H1 (cell line): ENCODE results near the gene LTBP3. TPM values are rescaled to one million over a fixed set of nuclear protein-coding genes. Genes with fewer than 3 reads are reported as not detected.
A peak's percentile ranks its signal among the peaks of the same experiment; 100 is the strongest.

Experiments
- CTCF ChIA-PET: fragments of 300-600 bp; sonication (Branson Sonifier 250); formaldehyde crosslinking; loops from one replicate; lab custom pipeline; 2021; ENCODE audit not compliant: partially characterized antibody; lab: Charles Lee
- POLR2A ChIA-PET: fragments of 300-600 bp; sonication (Branson Sonifier 250); formaldehyde crosslinking; loops from one replicate; lab custom pipeline; 2021; ENCODE audit warnings: inconsistent platforms; ENCODE audit not compliant: partially characterized antibody; lab: Charles Lee
- DNase-seq, 2 experiments: peaks; one replicate each; pipeline versions ENCODE4 v3.0.0 to v3.0.0-alpha.2; 2010 to 2022; ENCODE audit warnings: low spot score in 2 of 2, low read depth in 1 of 2, mixed read lengths in 1 of 2
- FAIRE-seq: peaks from 2 replicates; lab custom pipeline; 2011; peaks lifted over from hg19 to GRCh38; lab: Jason Lieb, UNC
- H2AFZ ChIP-seq: 2 replicates; pipeline ENCODE4 v1.8.1; 2012; ENCODE audit warnings: low read length, inconsistent platforms
- H2AK5ac ChIP-seq: 2 replicates; pipeline ENCODE4 v1.6.1; 2013; ENCODE audit warnings: low read depth, low read length
- H2BK120ac ChIP-seq: replicated peaks from 2 replicates; pipeline ENCODE3; 2013; ENCODE audit warnings: low read depth, low read length, inconsistent platforms
- H2BK12ac ChIP-seq: 2 replicates; pipeline ENCODE4 v1.6.1; 2013; ENCODE audit warnings: low read depth, low read length
- H2BK15ac ChIP-seq: 2 replicates; pipeline ENCODE4 v1.6.1; 2013; ENCODE audit warnings: low read length
- H2BK20ac ChIP-seq: 2 replicates; pipeline ENCODE4 v1.6.1; 2013; ENCODE audit warnings: low read length
- H2BK5ac ChIP-seq: 2 replicates; pipeline ENCODE4 v1.6.1; 2013; ENCODE audit warnings: low read depth, low read length
- H3K14ac ChIP-seq: 2 replicates; pipeline ENCODE4 v1.6.1; 2013; ENCODE audit warnings: inconsistent platforms; ENCODE audit not compliant: insufficient read length
- H3K18ac ChIP-seq: 2 replicates; pipeline ENCODE4 v1.6.1; 2013; ENCODE audit warnings: low read length; ENCODE audit errors: extremely low read depth
- H3K23ac ChIP-seq: 2 replicates; pipeline ENCODE4 v1.6.1; 2013; ENCODE audit warnings: inconsistent platforms; ENCODE audit not compliant: insufficient read length
- H3K23me2 ChIP-seq: 2 replicates; pipeline ENCODE4 v1.6.1; 2013; ENCODE audit warnings: low read depth, low read length
- H3K27ac ChIP-seq: 2 replicates; pipeline ENCODE4 v1.6.1; 2011; ENCODE audit warnings: low read depth, low read length, inconsistent platforms
- H3K27me3 ChIP-seq, 4 experiments: replicated peaks in 1 of 4; 1 replicate in 1 of 4; 2 replicates in 3 of 4; pipeline versions ENCODE4 v1.6.1 to v1.8.1; 2011 to 2013; ENCODE audit warnings: low read length in 3 of 4, mild to moderate bottlenecking in 3 of 4, inconsistent platforms in 2 of 4, mixed read lengths in 2 of 4, moderate library complexity in 1 of 4; ENCODE audit not compliant: control insufficient read depth in 3 of 4, insufficient read depth in 3 of 4; ENCODE audit errors: extremely low read depth in 1 of 4
- H3K36me3 ChIP-seq, 4 experiments: 2 replicates each; pipeline versions ENCODE4 v1.6.1 to v1.8.1; 2011 to 2013; ENCODE audit warnings: mild to moderate bottlenecking in 4 of 4, low read length in 3 of 4, moderate library complexity in 2 of 4, control low read depth in 1 of 4, inconsistent platforms in 1 of 4; ENCODE audit not compliant: insufficient read depth in 4 of 4, control insufficient read depth in 2 of 4
- H3K4ac ChIP-seq: replicated peaks from 2 replicates; pipeline ENCODE3; 2013; ENCODE audit warnings: low read length, low read depth, mixed read lengths, inconsistent platforms; ENCODE audit not compliant: insufficient read length
- H3K4me1 ChIP-seq, 4 experiments: replicated peaks in 1 of 4; 1 replicate in 1 of 4; 2 replicates in 3 of 4; pipeline versions ENCODE4 v1.6.1 to v1.8.1; 2011 to 2013; ENCODE audit warnings: low read length in 3 of 4, inconsistent platforms in 2 of 4, mixed read lengths in 1 of 4; ENCODE audit not compliant: insufficient read depth in 4 of 4, control insufficient read depth in 3 of 4
- H3K4me2 ChIP-seq, 2 experiments: 2 replicates each; pipeline versions ENCODE4 v1.6.1 to v1.8.1; 2011 to 2013; ENCODE audit warnings: low read depth in 2 of 2, low read length in 2 of 2, control low read depth in 1 of 2, inconsistent platforms in 1 of 2, mild to moderate bottlenecking in 1 of 2; ENCODE audit not compliant: insufficient read depth in 1 of 2
- H3K4me3 ChIP-seq, 4 experiments: fragments of 200-600, 300-600 bp in 1 of 4; sonication (generic), shearing (Covaris generic), sonication (Bioruptor Twin) in 1 of 4; 2 replicates each; pipeline versions ENCODE4 v1.5.1 to v1.8.1; 2011 to 2016; ENCODE audit warnings: low read length in 4 of 4, low read depth in 3 of 4, control low read depth in 2 of 4, inconsistent platforms in 2 of 4, mild to moderate bottlenecking in 2 of 4, mixed read lengths in 1 of 4, moderate library complexity in 1 of 4; ENCODE audit not compliant: insufficient read depth in 2 of 4; ENCODE audit errors: extremely low read depth in 1 of 4
- H3K56ac ChIP-seq: replicated peaks from 2 replicates; pipeline ENCODE3; 2013; ENCODE audit warnings: low read depth, mild to moderate bottlenecking, mixed read lengths, low read length, inconsistent platforms; ENCODE audit not compliant: insufficient read length
- H3K79me1 ChIP-seq: 2 replicates; pipeline ENCODE4 v1.6.1; 2013; ENCODE audit warnings: low read depth, low read length, control low read depth
- H3K79me2 ChIP-seq, 2 experiments: 2 replicates each; pipeline versions ENCODE4 v1.6.1 to v1.8.1; 2012 to 2013; ENCODE audit warnings: low read length in 2 of 2, mild to moderate bottlenecking in 2 of 2, inconsistent platforms in 1 of 2; ENCODE audit not compliant: insufficient read depth in 2 of 2, control insufficient read depth in 1 of 2
- H3K9ac ChIP-seq, 4 experiments: replicated peaks in 1 of 4; 1 replicate in 1 of 4; 2 replicates in 3 of 4; pipeline versions ENCODE4 v1.6.1 to v1.8.1; 2011 to 2013; ENCODE audit warnings: low read depth in 3 of 4, low read length in 3 of 4, control low read depth in 2 of 4, mild to moderate bottlenecking in 2 of 4, moderate library complexity in 2 of 4, inconsistent platforms in 1 of 4; ENCODE audit errors: extremely low read depth in 1 of 4
- H3K9me3 ChIP-seq, 2 experiments: 2 replicates each; pipeline versions ENCODE4 v1.6.1 to v1.8.1; 2012 to 2013; ENCODE audit warnings: mild to moderate bottlenecking in 2 of 2, moderate library complexity in 2 of 2, control low read depth in 1 of 2, inconsistent platforms in 1 of 2, low read depth in 1 of 2, low read length in 1 of 2, mixed read lengths in 1 of 2; ENCODE audit not compliant: insufficient read depth in 2 of 2
- H4K20me1 ChIP-seq, 2 experiments: replicated peaks in 1 of 2; 2 replicates each; pipeline versions ENCODE3 to v1.8.1; 2011 to 2013; ENCODE audit warnings: inconsistent platforms in 2 of 2, low read length in 2 of 2, mild to moderate bottlenecking in 1 of 2; ENCODE audit not compliant: insufficient read depth in 2 of 2, control insufficient read depth in 1 of 2
- H4K5ac ChIP-seq: 2 replicates; pipeline ENCODE4 v1.6.1; 2013; ENCODE audit warnings: low read length, low read depth, mixed read lengths, inconsistent platforms; ENCODE audit not compliant: insufficient read length
- H4K8ac ChIP-seq: 2 replicates; pipeline ENCODE4 v1.8.0; 2013; ENCODE audit warnings: mild to moderate bottlenecking, moderate library complexity, low read length, inconsistent platforms; ENCODE audit not compliant: insufficient read depth; ENCODE audit errors: extremely low read depth
- H4K91ac ChIP-seq: replicated peaks from 2 replicates; pipeline ENCODE3; 2013; ENCODE audit warnings: low read length, mixed read lengths, inconsistent platforms; ENCODE audit not compliant: insufficient read length
- WGBS, 2 experiments: shearing (Covaris generic) in 1 of 2; methylation state at CpG; one replicate each; pipeline versions ENCODE4 v1.1.6 to v1.1.7; 2013 to 2015; ENCODE audit warnings: low lambda C conversion rate in 2 of 2, mixed read lengths in 2 of 2, inconsistent platforms in 1 of 2, low coverage in 1 of 2, missing lambda C conversion rate in 1 of 2; ENCODE audit not compliant: insufficient replicate concordance in 2 of 2, insufficient coverage in 1 of 2, insufficient read length in 1 of 2; ENCODE audit errors: extremely low coverage in 1 of 2, missing lambda C conversion rate in 1 of 2; 5-methylcytosine and 5-hydroxymethylcytosine counted together
- polyA plus RNA-seq, 7 experiments: library from polyadenylated mRNA; depleted of rRNA in 3 of 7; stranded (reverse) in 5 of 7; unstranded in 2 of 7; fragments of >200 nt in 5 of 7; fragments of 200-250 nt in 2 of 7; gene quantifications; 1 replicate in 5 of 7; 2 replicates in 1 of 7; 4 replicates in 1 of 7; pipeline versions ENCODE4 v1.2.1 to v1.2.3, GENCODE V29; 2011 to 2013; ENCODE audit warnings: missing spikeins in 2 of 7, mixed read lengths in 2 of 7
- total RNA-seq: library from RNA; stranded (reverse); fragmentation: NEBNext Ultra II Directional; extraction: Animal tissue kit (Norgen Biotek cat#: 25700); gene quantifications from 2 replicates; pipeline ENCODE4 v1.2.1, GENCODE V29; 2021

LTBP3 gene
- total and polyA plus RNA-seq, 2 of the 8 experiments (the other 6 are each of a cell fraction or from before 2014, with no cell fraction given) = 12.8 to 17.8 TPM

- Histone ChIP-seq H3K27me3 (peaks cover 0 to 34% (median 22%) of the 10 kb centered on the region in 4 experiments; a peak in 5 of 7 replicates), H4K8ac (no peak overlapping the region), H3K36me3 (no peaks in the 10 kb centered on the region), H3K23me2 (peaks cover 10% of the 10 kb centered on the region; the same call in 1 of the 2 replicates), H3K4me3 (no peak overlapping the region), H4K20me1 (peaks cover 0 to 2% of the 10 kb centered on the region in 2 experiments), H3K4me1 (peaks cover 0 to 57% (median 44%) of the 10 kb centered on the region in 4 experiments; a peak in 6 of 7 replicates), H2BK12ac (0 out of 2 replicates have a peak overlapping the region, but pooled peaks have one; percentile 42), H2BK5ac (no peak overlapping the region), H3K9ac (no peak overlapping the region), H4K5ac (no peak overlapping the region), H3K79me1 (no peaks in the 10 kb centered on the region), H2AFZ (no peak overlapping the region), H2BK120ac (no peak overlapping the region), H3K4ac (no peak overlapping the region), H4K91ac (no peak overlapping the region), H3K18ac (no peak overlapping the region), H3K23ac (no peak overlapping the region), H3K56ac (no peak overlapping the region), H3K27ac (no peak overlapping the region), H2AK5ac (no peak overlapping the region), H2BK20ac (no peak overlapping the region), H3K4me2 (no peak overlapping the region; a peak in 1 of 4 replicates), H3K14ac (no peak overlapping the region), H3K9me3 (no peaks in the 10 kb centered on the region), H3K79me2 (no peaks in the 10 kb centered on the region), H2BK15ac (no peak overlapping the region)
- CTCF ChIA-PET = interaction anchor here (0.5 to 6.9 kb wide), 6 partner anchors 11 to 731 kb away, joined by 3 to 78 read pairs (median 3); partner anchors contain the start of gene FAM89B
- FAIRE-seq (no peak), DNase-seq (no peak)
- POLR2A ChIA-PET = interaction anchor here (1.0 to 1.2 kb wide), 3 partner anchors 15 to 23 kb away, joined by 3 read pairs; no protein-coding TSS in a partner anchor
- 73% methylated on average over 5 of the region's 6 CpGs; no CpG with 5 or more reads in 1 of the 2 experiments for WGBS, 2 experiments
Measured at GRCh38 chr11:65555693-65556231, 2.4 kb downstream of the LTBP3 start.
